MG63 (cell line): ENCODE data around the gene SULT1A2. TPM values are rescaled to one million over a fixed set of nuclear protein-coding genes. Genes with fewer than 3 reads are reported as not detected.
"Not testable (repeated sequence)": the region's sequence is repeated elsewhere in the genome, so short reads cannot be mapped to it uniquely, and the experiment has no call there.

Experiments used
- DNase-seq: peaks from one replicate; pipeline ENCODE4 v3.0.0-alpha.2; 2020
- H3K27me3 ChIP-seq: fragments of 250-450 bp; sonication (Bioruptor Pico); 2 replicates; pipeline ENCODE4 v1.5.1; 2020; ENCODE audit warnings: mild to moderate bottlenecking, moderate library complexity
- H3K36me3 ChIP-seq: fragments of 250-450 bp; sonication (Bioruptor Pico); 2 replicates; pipeline ENCODE4 v1.5.1; 2020; ENCODE audit warnings: mild to moderate bottlenecking, moderate library complexity
- H3K4me3 ChIP-seq: fragments of 250-450 bp; sonication (Bioruptor Pico); 2 replicates; pipeline ENCODE4 v1.5.1; 2020; ENCODE audit warnings: mild to moderate bottlenecking, moderate library complexity
- H3K9me3 ChIP-seq: fragments of 250-450 bp; sonication (Bioruptor Pico); 2 replicates; pipeline ENCODE4 v1.5.1; 2020; ENCODE audit warnings: mild to moderate bottlenecking, moderate library complexity
- total RNA-seq: library from RNA; depleted of rRNA; stranded (reverse); fragments of >200 nt; shearing (Covaris generic); gene quantifications from 2 replicates; pipeline ENCODE4 v1.2.3, GENCODE V29; 2014; ENCODE audit warnings: low replicate concordance

Gene SULT1A2
- total RNA-seq, 1 experiment from 2014 or later = not detected

DNA sequence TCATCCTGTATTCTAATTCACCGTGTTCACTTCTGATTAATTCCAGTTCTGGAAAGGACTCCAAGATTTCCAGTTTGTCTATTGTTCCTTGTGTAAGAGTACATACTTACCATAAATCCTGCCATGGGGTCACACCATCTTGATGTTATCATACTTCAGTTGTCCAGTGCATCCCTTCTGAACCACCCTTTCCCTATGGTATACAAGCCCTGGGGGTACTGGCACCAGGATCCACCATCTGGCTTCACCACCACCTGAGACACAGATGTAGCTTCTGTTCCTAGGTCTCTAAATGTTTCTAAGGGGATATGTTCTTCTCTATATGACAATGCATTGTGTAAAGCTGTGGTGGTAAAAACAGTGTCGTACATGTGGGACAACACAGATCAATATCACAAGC, 21.9 kb downstream of the SULT1A2 start:
- H3K4me3 ChIP-seq = no peak overlapping the region
- H3K36me3 ChIP-seq = no peaks in the 10 kb centered on the region; the same call in 1 of the 2 replicates
- H3K9me3 ChIP-seq = no peaks in the 10 kb centered on the region
- no peaks in the 10 kb centered on the region for H3K27me3 ChIP-seq
- no peak for DNase-seq

DNA sequence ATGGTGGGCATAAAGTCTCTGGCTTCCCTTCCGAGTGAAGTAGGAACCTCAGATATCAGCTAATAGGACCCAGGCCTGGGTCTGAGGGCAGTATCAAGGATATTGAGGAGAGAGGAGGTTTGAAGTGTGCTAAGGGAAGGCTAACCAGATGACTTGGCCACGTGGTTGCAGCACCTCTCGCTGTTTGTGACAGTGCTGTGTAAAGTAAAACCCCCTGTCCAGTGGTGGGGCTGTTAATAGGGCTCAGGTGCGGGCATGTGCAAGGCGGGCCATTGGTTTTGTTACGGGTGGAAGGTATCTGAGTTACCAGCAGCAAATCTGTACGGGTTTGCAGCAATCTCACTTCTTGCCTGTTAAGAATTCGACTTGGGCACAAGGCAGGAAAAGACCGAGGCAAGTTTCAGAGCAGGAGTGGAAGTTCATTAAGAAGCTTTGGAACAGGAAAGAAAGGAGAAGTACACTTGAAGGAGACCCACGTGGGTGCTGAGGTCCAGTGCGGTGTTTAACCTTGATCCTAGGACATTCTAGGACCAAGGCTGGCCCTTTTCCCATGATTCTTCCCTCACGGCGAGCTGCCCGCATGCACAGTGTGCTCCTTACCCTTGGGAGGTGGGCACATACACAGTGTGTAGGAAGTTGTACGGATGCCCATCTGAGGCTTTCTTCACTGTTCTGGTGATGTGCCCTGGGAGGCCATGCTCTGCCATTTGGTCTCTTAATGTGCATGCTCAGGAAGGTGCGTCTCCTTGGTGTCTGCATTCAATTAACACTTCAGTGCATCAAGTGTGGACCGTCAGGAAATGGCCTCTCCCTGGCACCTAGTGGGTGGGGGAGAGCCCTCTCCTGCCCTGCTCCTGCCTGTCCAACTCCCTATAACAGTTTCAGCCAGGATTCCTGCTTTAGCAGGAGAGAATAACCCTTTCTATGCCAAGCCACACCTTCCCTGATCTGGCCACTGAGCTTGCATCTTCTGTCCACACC, 22.8 kb downstream of the SULT1A2 start:
- DNase-seq = no peak
- Histone ChIP-seq H3K9me3 (no peaks in the 10 kb centered on the region), H3K36me3 (no peaks in the 10 kb centered on the region; the same call in 1 of the 2 replicates), H3K27me3 (no peaks in the 10 kb centered on the region), H3K4me3 (no peak overlapping the region)

DNA sequence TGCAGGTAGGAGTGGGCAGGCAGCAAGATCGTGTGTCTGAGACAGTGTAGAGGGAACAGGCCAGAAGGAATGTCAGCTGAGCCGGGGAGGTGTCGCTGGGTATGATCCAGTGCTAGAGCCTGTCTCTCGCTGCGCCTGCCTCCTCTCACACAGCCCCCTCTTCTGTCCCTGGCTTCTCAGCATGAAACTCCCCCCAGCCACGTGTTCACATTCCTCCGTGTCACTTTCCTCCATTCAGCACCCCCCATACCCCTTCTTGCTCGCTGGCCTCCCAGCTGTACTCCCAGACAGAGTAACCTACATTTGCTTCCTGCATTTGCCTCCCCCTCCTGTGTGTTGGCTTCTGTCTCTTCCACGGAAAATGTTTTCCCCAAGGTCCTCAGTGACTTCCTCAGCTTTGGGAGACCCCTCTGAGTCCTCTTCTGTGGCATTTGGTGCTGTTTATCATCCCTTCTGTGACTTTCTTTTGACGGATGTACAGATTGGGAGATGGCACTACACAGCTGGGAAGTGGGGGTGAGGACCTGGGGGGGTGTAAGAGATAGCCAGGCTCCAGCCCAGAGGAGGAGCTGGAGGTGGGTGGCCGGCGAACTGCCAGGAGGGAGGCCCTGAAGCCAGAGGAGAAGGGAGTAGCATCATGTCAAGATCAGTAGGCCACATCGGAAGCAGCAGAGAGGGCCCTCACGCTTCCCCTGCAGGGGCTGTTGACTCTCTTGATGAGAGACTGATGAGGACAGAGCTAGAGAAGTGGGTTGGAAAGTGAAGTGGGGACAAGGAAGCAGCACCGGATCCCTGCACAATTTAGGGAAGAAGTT, 23.9 kb downstream of the SULT1A2 start:
- DNase-seq = no peak

DNA sequence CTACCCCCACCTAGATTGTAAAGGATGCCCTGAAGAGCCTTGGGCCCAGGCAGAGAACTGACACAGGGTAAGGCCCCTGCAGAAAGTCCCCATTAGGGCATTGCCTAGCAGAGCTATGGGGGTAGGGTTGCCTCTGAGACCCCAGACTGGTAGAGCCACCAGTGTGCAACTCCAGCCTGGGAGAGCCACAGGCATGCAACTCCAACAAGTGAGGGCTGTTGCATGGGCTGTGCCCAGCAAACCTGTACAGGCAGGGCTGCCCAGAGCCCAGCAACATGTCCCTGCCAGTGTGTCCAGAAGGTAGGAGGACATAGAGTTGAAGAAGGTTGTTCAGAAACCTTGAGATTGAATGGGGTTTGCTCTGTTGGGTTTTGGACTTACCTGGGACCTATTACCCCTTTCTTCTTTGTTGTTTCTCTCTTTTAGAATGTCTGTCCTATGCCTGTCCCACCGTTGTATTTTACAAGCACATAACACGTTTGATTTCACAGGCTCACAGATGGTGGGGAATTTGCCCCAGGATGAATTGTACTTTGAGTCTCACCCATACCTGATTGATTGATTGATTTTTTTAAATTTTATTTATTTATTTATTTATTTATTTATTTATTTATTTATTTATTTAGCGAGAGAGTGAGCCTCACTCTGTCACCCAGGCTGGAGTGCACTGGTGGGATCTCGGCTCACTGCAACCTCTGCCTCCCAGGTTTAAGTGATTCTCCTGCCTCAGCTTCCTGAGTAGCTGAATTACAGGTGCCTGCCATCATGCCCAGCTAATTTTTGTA, 26.7 kb downstream of the SULT1A2 start:
- no peaks in the 10 kb centered on the region for H3K27me3 ChIP-seq

More for the DNA sequence above, 23.9 kb downstream of the SULT1A2 start:
- peaks cover 1% of the 10 kb centered on the region for H3K9me3 ChIP-seq
- H3K36me3 ChIP-seq = no peaks in the 10 kb centered on the region; the same call in 1 of the 2 replicates
- no peaks in the 10 kb centered on the region for H3K27me3 ChIP-seq
- no peak overlapping the region for H3K4me3 ChIP-seq

DNA sequence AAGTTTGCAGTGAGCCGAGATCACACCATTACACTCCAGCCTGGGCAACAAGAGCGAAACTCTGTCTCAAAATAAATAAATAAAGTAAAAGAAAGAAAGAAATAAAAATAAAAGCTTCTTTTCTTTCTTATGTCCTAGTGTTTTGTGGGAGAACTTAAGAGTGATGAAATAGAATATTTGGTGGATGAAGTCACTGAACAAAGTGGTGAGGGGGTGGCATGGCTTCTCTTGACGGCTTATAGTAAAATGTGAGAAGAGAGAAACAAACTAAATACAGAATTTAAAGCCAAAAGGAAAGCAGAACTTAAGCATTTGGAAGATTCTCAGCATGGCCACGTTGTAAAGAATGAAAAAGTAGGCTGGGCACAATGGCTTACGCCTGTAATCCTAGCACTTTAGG, 27.8 kb downstream of the SULT1A2 start:
- Histone ChIP-seq H3K4me3 (no peak overlapping the region), H3K9me3 (peaks cover 17% of the 10 kb centered on the region), H3K27me3 (no peaks in the 10 kb centered on the region), H3K36me3 (peaks cover 14% of the 10 kb centered on the region)
- no peak for DNase-seq

More for the DNA sequence above, 26.7 kb downstream of the SULT1A2 start:
- no peak for DNase-seq
- H3K36me3 ChIP-seq = peaks cover 11% of the 10 kb centered on the region
- peaks cover 17% of the 10 kb centered on the region for H3K9me3 ChIP-seq
- no peak overlapping the region for H3K4me3 ChIP-seq

DNA sequence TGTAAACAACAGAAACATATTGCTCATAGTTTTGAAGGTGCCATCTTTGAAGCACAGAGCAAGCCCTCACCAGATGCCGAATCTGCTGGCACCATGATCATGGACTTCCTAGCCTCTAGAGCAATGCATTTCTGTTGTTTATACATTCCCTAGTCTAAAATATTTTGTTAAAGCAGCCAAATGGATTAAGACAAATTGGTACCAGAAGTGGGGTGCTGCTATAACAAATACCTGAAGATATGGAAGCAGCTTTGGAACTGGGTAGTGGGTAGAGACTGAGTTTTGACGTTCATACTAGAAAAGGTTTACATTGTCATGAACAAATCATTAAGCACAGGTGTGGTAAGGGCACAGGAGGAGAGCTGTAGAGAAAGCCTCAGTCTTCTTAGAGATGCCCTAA, 29.6 kb downstream of the SULT1A2 start:
- Histone ChIP-seq H3K9me3 (peaks cover 17% of the 10 kb centered on the region), H3K27me3 (no peaks in the 10 kb centered on the region), H3K4me3 (no peak overlapping the region), H3K36me3 (peaks cover 14% of the 10 kb centered on the region)
- no peak for DNase-seq

DNA sequence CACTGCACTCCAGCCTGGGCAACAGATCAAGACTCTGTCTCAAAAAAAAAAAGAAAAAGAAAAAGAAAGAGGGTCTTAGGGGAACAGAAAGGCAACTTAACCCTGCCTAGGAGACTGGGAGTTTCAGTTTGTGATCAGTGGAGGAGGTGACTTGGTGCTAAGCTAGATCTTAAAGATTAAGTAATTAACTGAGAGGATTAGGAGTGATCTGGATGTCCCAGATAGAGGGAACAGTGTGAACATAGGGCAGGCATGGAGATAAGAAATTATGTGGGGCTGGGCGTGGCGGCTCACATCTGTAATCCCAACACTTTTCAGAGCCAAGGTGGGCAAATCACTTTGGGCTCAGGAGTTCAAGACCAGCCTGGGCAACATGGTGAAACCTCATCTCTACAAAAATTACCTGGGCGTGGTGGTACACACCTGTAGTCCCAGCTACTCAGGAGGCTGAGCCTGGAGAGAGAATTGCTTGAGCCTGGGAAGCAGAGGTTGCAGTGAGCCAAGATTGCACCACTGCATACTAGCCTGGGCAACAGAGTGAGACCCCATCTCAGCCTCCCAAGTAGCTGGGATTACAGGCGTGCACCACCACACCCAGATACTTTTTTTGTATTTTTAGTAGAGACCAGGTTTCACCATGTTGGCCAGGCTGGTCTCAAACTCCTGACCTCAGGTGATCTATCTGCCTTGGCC, 30.5 kb downstream of the SULT1A2 start:
- H3K36me3 ChIP-seq = peaks cover 14% of the 10 kb centered on the region
- not testable (repeated sequence) for H3K27me3 ChIP-seq, H3K4me3 ChIP-seq, DNase-seq
- peaks cover 17% of the 10 kb centered on the region for H3K9me3 ChIP-seq

DNA sequence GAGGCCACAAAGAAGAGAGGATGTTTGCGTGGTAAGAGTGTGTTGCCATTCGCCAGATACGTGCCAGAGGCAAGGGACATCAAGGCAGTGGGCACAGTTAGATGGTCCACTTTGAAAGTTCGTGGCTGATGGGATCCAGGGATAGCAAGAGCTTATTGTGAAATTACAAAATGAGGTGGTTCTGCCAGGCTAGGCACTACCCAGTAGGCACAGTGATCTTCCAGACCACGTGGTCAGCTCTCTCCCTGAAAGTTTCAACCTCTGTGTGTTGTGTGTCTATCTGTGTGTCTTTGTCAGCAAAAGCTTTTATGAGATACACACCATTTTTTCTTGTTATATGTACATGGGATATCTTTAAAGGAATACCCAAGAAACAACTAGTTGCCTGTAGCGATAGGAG, 33.6 kb downstream of the SULT1A2 start:
- Histone ChIP-seq H3K4me3 (no peak overlapping the region), H3K27me3 (no peaks in the 10 kb centered on the region), H3K36me3 (peaks cover 19% of the 10 kb centered on the region), H3K9me3 (peaks cover 17% of the 10 kb centered on the region)
- DNase-seq = no peak

DNA sequence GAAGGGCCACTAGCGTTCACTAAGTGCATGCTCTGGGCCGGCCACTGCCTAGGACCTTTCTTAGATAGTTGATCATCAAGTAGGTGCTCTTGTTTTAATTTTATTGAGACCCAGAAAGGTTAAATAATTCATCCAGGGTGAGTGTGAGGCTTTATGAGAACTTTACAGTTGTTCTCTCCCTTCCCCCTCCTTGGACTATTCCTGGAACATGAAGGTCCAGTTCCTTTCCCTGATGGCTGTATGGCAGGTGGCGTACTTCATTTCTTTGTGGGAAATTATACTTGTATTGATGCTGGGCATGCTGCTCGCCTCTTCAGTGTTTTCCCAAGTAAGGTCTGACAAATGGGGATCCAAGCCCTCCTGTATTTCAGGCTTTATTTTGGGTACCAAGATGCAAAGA, 34.7 kb downstream of the SULT1A2 start:
- Histone ChIP-seq H3K27me3 (no peaks in the 10 kb centered on the region), H3K4me3 (no peak overlapping the region), H3K9me3 (peaks cover 9% of the 10 kb centered on the region), H3K36me3 (peaks cover 15% of the 10 kb centered on the region)
- no peak for DNase-seq

DNA sequence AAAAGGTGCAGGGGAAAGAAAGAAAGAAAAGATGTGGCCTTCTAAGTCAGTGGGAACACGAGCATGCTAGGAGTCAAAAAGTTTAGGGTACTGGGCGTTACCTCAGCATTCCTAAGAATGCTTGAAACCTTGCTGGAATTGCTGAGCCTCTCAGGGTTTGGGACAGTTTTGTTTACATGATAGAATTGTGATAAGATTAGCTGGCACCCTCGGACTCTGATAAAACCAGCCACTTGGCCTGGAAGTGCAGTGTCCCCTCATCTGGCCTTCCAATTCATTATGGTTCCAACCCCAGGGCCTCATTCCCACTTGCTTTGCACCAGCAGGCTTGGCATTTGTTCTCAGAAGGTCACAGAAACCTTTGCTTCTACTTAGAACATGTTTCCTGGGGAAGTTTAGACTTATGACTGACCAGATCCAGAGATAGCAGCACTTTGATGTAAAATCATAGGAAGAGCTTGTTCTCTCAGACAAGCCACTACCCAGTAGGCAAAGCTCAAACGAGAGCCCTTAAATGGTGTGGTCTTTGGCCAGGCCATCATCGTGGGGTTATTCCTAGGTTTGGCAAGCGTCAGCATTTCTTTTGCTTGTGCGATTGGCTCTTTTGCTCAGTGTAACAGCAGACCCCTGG, 35.2 kb downstream of the SULT1A2 start:
- Histone ChIP-seq H3K4me3 (no peak overlapping the region), H3K36me3 (peaks cover 17% of the 10 kb centered on the region), H3K27me3 (no peaks in the 10 kb centered on the region), H3K9me3 (peaks cover 3% of the 10 kb centered on the region)
- DNase-seq = no peak

DNA sequence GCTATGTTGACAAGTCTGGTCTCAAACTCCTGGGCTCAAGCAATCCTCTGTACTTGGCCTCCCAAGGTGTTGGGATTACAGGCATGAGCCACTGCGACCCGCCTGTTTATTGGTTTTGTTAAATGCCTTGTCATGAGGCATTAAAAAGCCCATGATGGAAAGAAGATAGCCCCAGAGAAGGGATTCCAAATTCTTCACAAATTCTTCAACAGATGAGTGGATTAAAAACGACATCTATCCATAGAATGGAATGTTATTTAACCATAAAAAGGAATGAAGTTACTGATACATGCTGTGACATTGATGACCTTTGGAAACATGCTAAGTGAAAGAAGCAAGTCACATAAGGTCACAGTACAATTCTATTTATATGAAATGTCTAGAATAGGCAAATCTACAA, 38.4 kb downstream of the SULT1A2 start:
- H3K9me3 ChIP-seq = no peaks in the 10 kb centered on the region
- H3K27me3 ChIP-seq = no peaks in the 10 kb centered on the region
- peaks cover 13% of the 10 kb centered on the region for H3K36me3 ChIP-seq
- no peak for DNase-seq
- no peak overlapping the region for H3K4me3 ChIP-seq

DNA sequence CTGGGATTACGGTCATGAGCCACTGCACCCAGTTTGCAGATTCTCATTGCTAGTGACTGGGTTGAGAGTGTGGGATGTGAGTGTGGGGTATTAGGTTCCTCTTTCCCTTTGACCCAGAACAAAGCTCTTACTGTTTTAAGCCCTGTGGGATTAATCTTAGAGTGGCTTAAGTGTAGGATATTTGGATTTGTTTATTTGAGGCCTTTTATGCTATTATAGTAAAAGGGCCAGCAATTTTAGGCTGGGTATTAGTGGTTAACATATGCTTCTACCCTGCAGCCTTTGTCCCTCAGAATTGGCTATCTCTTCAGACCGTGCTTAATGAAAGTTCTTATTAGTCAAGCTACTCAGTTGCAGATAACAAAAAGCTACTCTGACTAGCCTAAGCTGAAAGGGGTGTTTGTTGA, 39.9 kb downstream of the SULT1A2 start:
- Histone ChIP-seq H3K27me3 (no peaks in the 10 kb centered on the region), H3K4me3 (no peak overlapping the region), H3K36me3 (peaks cover 13% of the 10 kb centered on the region), H3K9me3 (no peaks in the 10 kb centered on the region)
- DNase-seq = no peak

DNA sequence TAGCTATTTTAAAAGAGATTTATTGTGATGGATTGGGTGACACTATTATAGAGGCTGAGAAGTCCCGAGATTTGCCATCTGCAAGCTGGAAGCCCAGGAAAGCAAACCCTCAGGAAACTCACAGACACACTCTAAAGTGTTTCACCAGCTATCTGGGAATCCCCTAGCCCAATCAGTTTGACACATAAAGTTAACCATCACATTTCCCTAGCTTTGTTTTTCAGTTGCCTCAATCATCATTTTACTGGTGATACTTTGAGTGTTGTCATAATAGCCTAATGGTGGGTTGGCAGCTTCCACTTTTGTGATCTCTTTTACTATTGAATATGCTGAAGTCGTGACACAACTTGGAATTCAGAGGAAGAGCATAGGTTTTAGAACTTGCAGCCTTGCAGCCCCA, 41.3 kb downstream of the SULT1A2 start:
- H3K9me3 ChIP-seq = no peaks in the 10 kb centered on the region
- no peaks in the 10 kb centered on the region for H3K27me3 ChIP-seq
- no peak for DNase-seq
- no peak overlapping the region for H3K4me3 ChIP-seq
- H3K36me3 ChIP-seq = peaks cover 13% of the 10 kb centered on the region

DNA sequence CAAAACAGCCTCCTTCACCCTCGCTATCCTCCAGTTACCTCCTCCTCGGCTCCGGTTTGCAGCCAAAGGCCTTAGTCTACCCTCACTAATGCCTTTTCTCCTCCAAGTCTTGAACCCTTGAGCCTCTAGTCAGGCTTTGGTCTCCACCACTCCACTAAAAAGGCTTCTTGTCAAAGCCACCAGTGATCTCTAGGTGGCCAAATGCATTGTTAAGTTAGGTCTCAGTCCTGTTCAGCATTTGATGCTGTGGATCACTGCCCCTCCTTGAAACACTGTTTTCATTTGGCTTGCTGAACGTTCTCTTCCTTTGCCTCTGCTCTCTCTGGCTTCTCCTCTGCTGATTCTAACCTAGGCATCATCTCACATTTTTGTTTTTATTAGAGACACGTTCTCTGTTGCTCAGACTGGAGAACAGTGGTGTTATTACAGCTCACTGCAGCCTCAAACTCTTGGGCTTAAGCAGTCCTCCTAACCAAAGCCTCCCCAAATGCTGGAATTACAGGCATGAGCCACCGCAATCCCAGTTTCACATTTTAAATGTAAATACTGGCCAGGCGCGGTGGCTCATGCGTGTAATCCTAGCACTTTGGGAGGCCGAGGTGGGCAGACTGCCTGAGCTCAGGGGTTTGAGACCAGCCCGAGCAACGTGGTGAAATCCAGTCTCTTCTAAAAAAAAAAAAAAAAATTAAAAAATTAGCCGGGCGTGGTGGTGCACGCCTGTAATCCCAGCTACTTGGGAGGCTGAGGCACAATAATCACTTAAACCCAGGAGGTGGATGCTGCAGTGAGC, 42.0 kb downstream of the SULT1A2 start:
- Histone ChIP-seq H3K36me3 (peaks cover 13% of the 10 kb centered on the region), H3K27me3 (no peaks in the 10 kb centered on the region), H3K9me3 (no peaks in the 10 kb centered on the region), H3K4me3 (peak overlapping the region; percentile 87)
- no peak for DNase-seq
